ENCODE results near the gene NUP210. TPM values are rescaled to one million over a fixed set of nuclear protein-coding genes. Genes with fewer than 3 reads are reported as not detected.
A peak's percentile ranks its signal among the peaks of the same experiment; 100 is the strongest.

NUP210 gene
- total and polyA plus RNA-seq, 3 donors from 2014 or later: 26.2 to 44.0 (median 37.4) TPM

- intact Hi-C loops (cut with DNase I; ENCODE audit: low total_unique reads): no loop called here
- Histone ChIP-seq H3K36me3 (ENCODE audit: low read depth, missing control alignments) (no peaks in the 10 kb centered on the region), H3K4me3 (no peak overlapping the region), H3K4me1 (no peaks in the 10 kb centered on the region), H3K9me3 (no peaks in the 10 kb centered on the region), H3K27me3 (no peaks in the 10 kb centered on the region), H3K27ac (no peak overlapping the region)
- TF ChIP-seq CTCF (IDR thresholded peaks at IDR 0.05): no peak
- no peak for TF ChIP-seq POLR2A (IDR thresholded peaks at IDR 0.05)
- no peak for DNase-seq
- 72 to 76% methylated on average over 3 of the region's 3 CpGs for WGBS, 2 donors
These were observed 4.2 kb upstream of the NUP210 start for GRCh38 chr3:13424141-13424844.

- whole genome bisulfite sequencing, 2 donors: 60 to 65% methylated on average over 27 of the region's 27 CpGs
These were observed 976 bp upstream of the NUP210 start for GRCh38 chr3:13420831-13421765.

GRCh38 chr3:13419505-13420044, 547 bp downstream of the NUP210 start:
- H3K36me3 ChIP-seq (ENCODE audit: low read depth, missing control alignments): no peaks in the 10 kb centered on the region
- H3K27me3 ChIP-seq: no peaks in the 10 kb centered on the region
- no peak for TF ChIP-seq CTCF (IDR thresholded peaks at IDR 0.05)
- no peak for TF ChIP-seq POLR2A (IDR thresholded peaks at IDR 0.05)
- intact Hi-C loops (cut with DNase I; ENCODE audit: low total_unique reads): no loop called here
- H3K27ac ChIP-seq: peak overlapping the region in 1 of 2 donors; percentile 45
- peaks cover 3% of the 10 kb centered on the region for H3K4me1 ChIP-seq
- no peaks in the 10 kb centered on the region for H3K9me3 ChIP-seq
- H3K4me3 ChIP-seq: peak overlapping the region; percentile 56 to 67
- DNase-seq: peak; percentile 56
- 2 to 3% methylated on average over 8 to 31 of the region's 64 CpGs for WGBS, 2 donors

More at GRCh38 chr3:13420831-13421765, 976 bp upstream of the NUP210 start:
- Histone ChIP-seq H3K36me3 (ENCODE audit: low read depth, missing control alignments) (no peaks in the 10 kb centered on the region), H3K27ac (no peak overlapping the region), H3K27me3 (no peaks in the 10 kb centered on the region), H3K9me3 (no peaks in the 10 kb centered on the region), H3K4me3 (peak overlapping the region; percentile 51 to 56), H3K4me1 (peaks cover 3% of the 10 kb centered on the region)
- intact Hi-C loops (cut with DNase I; ENCODE audit: low total_unique reads): no loop called here
- DNase-seq: peak; percentile 24
- TF ChIP-seq POLR2A (IDR thresholded peaks at IDR 0.05): no peak
- no peak for TF ChIP-seq CTCF (IDR thresholded peaks at IDR 0.05)

GRCh38 chr3:13417166-13417947, 2.8 kb downstream of the NUP210 start:
- WGBS, 2 donors: 62 to 66% methylated on average over 6 of the region's 6 CpGs
- Histone ChIP-seq H3K9me3 (no peaks in the 10 kb centered on the region), H3K27me3 (no peaks in the 10 kb centered on the region), H3K4me1 (peaks cover 3% of the 10 kb centered on the region), H3K36me3 (ENCODE audit: low read depth, missing control alignments) (no peaks in the 10 kb centered on the region), H3K4me3 (no peak overlapping the region), H3K27ac (no peak overlapping the region)
- TF ChIP-seq CTCF (IDR thresholded peaks at IDR 0.05): no peak
- no peak for TF ChIP-seq POLR2A (IDR thresholded peaks at IDR 0.05)
- intact Hi-C loops (cut with DNase I; ENCODE audit: low total_unique reads): no loop called here
- no peak for DNase-seq

Measured in testis (tissue), 3 donors.